CMK (cell line): ENCODE results near the gene SNRNP70.
"Not testable (repeated sequence)": the region's sequence is repeated elsewhere in the genome, so short reads cannot be mapped to it uniquely, and the experiment has no call there.

Experiments used
- DNase-seq: peaks from one replicate; pipeline ENCODE4 v3.0.0-alpha.2; 2010; ENCODE audit warnings: low read depth

The SNRNP70 gene

DNA sequence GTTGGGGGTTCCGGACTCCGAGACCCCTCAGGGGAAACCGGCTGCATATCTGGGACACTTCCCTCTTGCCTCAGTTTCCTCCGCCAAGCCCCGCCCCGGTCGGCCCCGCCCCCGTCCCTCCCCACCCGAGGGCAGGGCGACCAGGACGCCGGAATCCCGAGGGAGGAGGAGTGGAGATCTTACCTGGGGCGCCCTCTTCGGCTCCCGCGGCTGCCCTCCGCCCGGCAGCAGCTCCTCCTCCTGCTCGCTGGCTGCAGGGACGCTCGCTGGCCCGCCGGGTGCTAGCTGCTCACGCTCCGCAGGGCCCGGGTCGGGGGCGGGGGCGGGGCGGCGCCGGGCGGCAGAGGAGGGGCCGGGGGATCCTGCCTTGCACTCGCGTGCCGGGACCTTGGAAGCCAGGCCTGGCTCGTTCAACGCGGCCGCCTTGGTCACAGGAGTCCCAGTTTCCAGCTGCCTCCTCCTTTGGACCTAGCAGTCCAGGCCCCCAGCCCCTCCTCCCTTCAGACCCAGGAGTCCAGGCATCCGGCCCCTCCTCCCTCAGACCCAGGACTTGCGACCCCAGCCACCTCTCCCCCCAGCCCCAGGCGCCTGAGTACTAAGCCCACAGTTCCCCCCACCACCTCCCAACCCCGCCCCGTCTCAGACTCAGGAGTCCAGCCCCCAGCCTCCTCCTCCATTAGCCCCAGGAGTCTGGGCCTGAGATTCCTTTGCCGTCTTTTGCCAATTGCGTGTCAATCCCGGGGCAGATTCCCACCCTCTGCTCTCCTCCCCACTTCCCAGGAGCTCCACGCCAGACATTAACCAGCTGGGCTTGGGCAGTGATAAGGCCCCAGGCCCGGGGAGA is 20.3 kb upstream of the SNRNP70 start, which contains the start of gene NTF4:
NTF4 (minus strand) TSS at position 51 of the 844 bp plus-strand sequence. CDS start 2,821 bp downstream, outside the sequence.
- DNase-seq, result no peak

DNA sequence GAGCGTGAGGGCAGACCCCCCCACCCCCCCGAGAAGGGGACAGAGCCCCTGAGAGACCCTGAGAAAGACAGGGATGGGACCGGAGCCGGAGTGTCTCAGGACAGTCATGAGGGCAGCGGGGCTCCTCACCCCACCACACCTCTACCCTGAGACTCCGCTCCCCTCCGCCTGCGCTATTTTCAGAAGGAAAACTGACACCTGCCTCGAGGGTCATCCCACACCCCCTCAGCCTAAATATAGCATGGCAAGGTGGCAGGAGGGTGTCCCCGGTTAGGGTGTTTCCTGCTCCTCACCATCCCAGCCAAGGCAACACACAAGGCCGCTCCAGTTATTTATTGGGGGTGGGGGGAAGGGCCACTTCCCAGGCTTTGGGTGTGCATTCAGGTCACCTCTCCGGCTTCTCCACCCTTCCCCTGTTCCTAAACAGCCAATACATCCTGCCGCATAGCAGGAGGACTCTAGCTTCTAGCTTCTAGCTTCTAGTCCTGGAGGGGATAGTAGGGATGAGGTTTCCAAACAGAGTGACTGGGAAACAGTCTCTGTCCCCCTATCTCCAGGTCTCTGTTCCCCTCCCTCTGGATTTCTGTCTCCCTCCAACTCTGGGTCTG is 19.2 kb upstream of the SNRNP70 start:
- no peak for DNase-seq

- DNase-seq, result no peak
Observed at GRCh38 chr19:49067554-49067953, 17.7 kb upstream of the SNRNP70 start.

DNA sequence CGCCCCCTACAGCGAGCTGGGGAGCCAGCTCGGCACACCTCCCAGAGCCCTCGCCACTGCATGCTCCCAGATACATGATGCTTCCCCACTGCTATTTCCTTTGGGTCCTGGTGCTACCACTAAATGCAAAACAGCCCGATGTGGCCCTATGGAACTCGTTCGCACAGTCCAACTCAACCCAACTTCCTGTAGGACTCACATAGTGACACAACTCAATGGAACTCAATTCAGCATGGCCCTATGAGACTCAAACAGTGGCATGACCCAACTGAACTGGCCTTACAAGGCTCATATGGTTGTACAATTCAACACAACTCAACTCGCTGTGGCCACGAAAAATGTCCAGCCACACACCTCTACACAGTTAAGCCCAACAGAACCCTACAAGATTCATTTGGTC is 16.2 kb upstream of the SNRNP70 start:
- DNase-seq, result no peak

GRCh38 chr19:49070416-49070815 is 14.8 kb upstream of the SNRNP70 start:
- DNase-seq, result no peak

- no peak for DNase-seq
Observed at GRCh38 chr19:49071860-49072547, 13.2 kb upstream of the SNRNP70 start.

DNA sequence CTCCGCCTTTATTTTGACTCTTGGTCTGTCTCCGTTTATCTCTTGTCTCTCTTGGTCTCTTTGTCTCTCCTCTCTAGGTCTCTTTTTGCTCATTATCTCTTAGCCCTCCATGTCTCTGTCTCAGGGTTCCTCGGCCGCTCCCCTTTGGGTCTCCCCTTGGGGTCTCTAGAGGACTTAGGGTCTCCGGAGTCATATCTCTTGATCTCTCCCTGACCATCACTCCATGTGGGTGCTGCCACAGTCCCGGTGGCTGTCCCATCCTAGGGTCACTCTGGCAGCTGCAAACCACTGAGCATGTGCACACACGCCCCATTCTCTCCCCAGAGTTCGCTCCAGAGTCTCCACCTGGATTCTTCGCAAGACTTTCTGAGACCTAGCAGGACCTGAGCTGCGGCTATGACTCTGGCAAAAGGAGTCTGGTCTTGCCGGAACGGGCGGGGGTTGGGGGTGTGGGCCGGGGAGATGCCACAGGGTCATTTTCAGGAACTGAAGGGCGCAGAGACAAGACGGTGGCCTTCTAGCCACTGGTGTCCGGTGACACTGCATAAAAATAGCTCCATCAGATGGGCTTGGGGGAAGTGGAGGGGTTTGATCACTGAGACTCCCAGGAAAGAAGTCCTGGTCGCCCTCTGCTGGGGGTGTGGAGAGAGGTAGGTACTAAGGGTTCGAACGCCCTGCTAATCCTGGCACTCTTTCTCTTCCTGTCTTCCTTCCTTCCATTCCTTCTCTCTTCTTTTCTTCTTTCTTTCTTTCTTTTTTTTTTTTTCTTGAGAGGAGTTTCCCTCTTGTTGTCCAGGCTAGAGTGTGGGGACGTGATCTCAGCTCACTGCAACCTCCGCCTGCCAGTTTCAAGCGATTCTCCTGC is 11.5 kb upstream of the SNRNP70 start:
- DNase-seq, result peak; percentile 79

DNA sequence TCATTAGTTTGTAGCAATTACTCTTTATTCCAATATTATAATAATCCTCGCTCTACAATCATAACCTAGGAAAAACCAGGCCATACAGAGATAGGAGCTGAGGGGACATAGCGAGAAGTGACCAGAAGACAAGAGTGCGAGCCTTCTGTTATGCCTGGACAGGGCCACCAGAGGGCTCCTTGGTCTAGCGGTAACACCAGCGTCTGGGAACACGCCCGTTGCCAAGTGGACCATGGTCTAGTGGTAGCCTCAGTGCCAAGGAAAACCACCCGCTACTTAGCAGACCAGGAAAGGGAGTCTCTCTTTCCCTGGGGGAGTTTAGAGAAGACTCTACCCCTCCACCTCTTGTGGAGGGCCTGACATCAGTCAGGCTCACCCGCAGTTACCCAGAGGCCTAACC is 10.4 kb upstream of the SNRNP70 start:
- not testable (repeated sequence) for DNase-seq

DNA sequence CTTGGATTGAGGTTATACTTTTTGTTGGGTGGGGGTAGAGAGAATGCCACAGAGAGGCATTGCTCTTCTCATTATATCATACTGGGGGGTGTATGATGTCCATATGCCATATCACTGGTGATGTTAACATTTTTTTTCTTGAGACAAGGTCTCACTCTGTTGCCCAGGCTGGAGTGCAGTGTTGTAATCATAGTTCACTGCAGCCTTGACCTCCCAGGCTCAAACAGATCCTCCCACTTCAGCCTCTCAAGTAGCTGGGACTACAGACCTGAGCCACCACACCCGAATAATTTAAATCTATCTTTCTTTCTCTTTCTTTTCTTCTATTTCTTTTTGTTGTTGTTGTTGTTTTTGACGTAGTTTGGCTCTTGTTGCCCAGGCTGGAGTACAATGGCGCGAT is 4.9 kb upstream of the SNRNP70 start:
- no peak for DNase-seq

GRCh38 chr19:49081273-49081672 is 4.0 kb upstream of the SNRNP70 start:
- DNase-seq, result no peak

GRCh38 chr19:49084206-49085019 is 838 bp upstream of the SNRNP70 start:
- DNase-seq, result no peak

DNA sequence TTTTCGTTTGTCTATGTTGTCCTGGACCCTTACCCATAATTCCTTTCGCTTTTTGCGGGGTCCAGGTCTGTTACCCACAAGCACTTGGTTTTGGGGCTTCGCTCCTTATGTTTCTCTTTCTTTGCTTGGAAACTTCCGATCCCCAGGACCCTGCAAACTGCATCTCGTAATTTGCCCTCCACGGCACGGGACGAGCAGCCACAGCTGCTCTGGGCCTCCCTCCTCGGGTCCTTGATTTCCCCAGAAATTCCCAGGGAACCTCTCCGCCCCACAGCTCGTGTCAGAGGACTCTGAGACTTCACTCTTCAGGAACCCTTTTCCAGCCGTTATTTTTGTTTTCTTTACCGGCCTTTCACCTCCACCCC is 599 bp downstream of the SNRNP70 start:
- DNase-seq, result no peak

GRCh38 chr19:49086296-49086695 is 1.0 kb downstream of the SNRNP70 start:
- DNase-seq, result no peak

DNA sequence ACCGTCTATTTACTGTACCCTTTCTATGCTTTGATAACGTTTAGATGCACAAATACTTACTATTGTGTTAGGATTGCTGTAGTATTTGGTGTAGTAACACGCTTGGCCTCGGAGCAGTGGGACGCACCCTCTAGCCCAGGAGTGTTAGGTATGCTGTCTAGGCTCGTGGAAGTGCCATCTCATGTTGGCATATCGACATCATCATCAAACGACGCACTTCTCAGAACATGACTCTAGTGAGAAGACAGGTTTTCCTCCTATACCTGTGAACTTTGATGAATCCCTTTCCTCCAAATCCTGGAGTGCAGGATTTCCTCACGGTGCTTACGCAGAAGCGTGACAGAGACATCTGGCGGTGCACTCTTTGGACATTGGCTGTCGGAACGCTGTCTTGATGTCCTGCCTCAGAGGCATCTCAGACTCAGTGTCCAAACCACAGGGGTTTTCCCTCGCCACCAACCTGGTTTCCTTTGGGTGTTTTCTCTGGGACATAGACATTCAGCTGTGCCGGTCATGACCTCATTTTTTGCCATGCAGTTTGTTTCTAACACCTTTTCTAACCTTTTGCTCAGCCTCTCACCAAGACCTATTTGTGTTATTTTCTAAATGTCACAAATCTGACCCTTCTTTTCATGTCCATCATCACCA is 6.3 kb downstream of the SNRNP70 start:
- DNase-seq, result no peak

GRCh38 chr19:49092686-49093085 is 7.4 kb downstream of the SNRNP70 start:
- no peak for DNase-seq

- DNase-seq, result no peak
Observed at GRCh38 chr19:49094505-49095482, 9.5 kb downstream of the SNRNP70 start.

DNA sequence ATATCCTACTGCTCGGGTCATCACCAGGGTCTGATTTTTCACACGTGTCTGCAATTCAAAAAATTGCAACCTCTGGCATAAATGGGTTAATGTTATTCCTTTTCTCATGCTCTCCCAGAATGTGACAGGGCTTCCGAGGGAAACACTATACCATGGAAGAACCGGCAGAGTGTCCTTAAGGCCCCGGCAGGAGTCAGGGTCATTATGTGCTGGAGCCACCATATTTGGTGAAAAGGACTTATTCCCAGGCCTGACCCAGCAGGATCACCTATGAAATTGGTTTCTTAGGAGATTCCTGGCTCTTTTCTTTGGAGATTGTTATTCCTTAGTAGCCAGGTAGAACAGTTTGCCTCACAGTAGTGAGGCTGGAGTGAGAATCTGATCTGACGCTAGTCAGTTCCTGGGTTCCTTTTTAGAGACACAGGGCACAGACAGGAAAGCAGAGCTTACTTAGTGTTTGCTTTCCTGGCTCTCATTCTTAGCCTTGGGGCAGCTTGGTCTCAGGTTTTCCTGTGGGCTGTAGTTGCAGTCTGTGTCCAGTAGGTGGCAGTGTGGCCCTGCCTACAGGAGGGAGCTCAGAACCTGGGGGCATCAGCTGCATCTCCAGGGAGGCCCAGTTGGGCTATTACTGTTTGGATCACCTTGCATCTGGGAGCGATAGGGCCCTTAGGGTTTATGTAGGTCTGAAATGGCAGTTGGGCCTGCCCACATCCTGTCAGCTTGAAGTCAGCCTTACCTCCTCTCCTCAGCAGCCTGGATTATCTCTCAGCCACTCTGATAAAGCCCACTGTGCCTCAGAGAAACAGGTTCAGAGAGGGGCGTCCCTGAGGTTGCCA is 12.4 kb downstream of the SNRNP70 start:
- DNase-seq, result peak; percentile 70

DNA sequence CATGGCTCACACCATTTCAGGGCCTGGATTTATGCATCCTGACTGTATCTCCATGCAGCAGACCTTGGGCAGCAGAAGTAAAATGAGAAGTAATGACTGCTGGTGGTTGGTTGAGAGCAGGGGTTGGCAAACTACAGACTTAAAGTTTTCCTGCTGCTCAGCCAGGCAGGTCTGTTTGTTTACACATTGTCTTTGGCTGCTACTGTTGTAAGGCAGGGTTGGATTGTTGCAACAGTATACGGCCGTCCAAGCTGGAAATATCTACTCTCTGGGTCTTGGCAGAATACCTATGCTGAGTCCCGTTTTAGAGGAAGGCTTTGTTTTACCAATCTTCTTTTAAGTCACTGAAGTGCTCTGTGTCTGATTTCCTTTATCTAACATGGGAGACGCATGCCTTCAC is 13.5 kb downstream of the SNRNP70 start:
- no peak for DNase-seq

DNA sequence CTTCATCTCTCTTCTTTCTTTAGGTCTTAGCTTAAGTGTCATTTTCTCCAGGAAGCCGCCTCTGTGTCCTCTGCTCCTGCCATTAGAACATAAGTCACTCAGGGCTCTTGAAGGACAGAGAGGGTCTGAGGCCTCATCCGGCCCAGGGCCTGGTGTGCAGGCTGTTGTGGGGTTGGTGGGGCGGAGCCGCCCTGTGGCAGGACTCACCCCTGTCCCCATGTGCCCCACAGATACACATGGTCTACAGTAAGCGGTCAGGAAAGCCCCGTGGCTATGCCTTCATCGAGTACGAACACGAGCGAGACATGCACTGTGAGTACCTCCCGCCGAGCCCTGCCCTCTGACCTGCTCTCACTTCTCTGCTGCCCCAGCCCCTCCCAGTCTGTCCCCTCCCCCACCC is 15.9 kb downstream of the SNRNP70 start:
- DNase-seq, result no peak
